SIG-M5 (cell line): ENCODE results near the gene GALC.
"Not testable (repeated sequence)": the region's sequence is repeated elsewhere in the genome, so short reads cannot be mapped to it uniquely, and the experiment has no call there.

Experiments used
- DNase-seq: peaks from one replicate; lab custom pipeline; 2025; lab: John Stamatoyannopoulos, UW

Gene GALC

GRCh38 chr14:87992718-87993628 lies at the start of gene GALC:
GALC (minus strand) TSS chr14:87993182; CDS start chr14:87993164, 18 bp downstream.
- DNase-seq: peak; percentile 44

DNA sequence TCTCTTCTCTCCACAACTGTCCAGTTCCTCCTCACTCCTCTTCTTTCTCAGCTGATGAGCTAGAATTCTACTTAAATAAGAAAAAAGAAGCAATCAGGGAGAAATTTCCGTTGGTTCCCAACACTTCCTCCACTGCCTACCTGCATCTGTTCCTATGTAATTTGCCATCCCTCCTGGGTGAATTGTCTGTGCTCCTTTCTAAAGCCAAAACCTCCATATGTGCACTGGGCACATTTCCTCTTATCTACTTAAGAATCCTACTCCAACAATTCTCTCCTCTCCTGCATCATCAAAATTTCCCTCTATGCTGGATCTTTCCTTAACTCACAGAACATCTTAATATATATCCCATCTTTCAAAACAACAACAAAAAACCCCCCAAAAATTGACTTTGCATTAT lies 47.2 kb upstream of the GALC start:
- DNase-seq: no peak

DNA sequence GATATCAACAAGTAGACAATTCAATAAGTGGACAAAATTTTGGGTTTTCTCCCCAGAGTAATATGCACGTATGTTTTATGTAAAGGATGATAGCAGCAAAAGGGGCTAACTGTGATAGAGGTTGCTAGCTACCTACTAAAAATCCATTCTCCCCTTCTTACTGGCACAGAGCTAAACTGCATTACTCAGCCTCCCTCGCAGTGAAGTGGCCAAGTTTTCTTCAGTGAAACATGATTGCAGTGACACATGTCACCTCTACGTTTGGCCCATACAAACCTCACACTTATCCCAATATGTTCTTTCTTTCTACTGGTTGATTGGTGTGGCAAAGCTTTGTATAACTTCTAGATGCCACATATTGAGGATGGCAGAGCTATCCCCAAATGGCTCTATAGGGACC lies 46.2 kb upstream of the GALC start:
- DNase-seq: no peak

- no peak for DNase-seq
Measured at GRCh38 chr14:88037325-88037724, 44.3 kb upstream of the GALC start.

GRCh38 chr14:88036422-88036821 lies 43.4 kb upstream of the GALC start:
- DNase-seq: no peak

DNA sequence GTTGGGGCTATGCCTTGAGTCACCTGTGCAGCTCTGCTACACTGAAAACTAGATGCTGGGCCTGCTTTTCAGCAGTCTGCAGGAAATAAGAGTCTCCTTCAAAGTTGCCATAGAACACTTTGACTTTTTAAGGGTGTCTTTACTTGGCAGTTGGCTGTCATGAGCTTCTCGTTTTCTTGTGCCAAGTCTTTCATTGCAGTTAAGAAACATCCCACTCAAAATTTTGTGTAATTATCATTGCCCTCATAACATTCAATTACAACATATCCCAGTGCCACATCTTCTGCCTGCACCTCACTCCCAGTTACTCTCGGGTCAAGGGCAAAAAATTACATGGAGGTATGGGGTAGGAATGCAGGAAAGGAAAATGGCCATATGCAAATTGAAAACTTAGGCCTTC lies 41.1 kb upstream of the GALC start:
- DNase-seq: no peak

DNA sequence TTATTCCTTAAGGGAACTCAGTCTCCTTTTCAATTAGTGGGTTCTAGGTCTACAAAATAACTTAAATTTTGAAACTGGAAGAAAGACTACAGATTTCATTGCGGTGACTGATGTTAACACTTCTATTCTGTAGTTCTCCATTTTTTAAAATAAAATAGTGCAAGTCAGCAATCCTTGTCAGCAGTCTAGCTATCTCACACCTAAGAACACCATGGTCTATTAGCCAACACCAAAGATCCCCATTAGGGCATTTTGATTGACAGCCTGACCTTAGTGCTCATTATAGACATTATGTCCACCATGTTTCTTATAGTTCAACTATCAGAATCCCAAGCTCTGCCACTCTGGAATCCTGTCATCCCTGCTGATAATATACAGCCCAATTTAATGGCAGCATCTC lies 39.4 kb upstream of the GALC start:
- no peak for DNase-seq

GRCh38 chr14:88030892-88031291 lies 37.9 kb upstream of the GALC start:
- no peak for DNase-seq

DNA sequence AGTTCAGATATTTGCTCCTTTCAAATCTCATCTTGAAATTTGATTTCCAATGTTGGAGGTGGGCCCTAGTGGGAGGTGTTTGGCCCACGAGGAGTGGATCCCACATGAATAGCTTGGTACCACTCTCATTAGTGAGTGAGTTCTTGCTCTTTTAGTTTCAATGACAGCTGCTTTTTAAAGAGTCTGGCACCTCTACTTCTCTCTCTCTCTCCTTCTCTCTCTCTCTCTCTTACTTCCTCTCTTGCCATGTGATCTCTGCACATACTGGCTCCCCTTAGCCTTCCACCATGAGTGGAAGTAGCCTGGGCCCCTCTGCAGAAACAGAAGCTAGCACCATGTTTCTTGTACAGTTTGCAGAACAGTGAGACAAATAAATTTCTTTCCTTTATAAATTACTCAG lies 37.1 kb upstream of the GALC start:
- no peak for DNase-seq

- no peak for DNase-seq
Measured at GRCh38 chr14:88029500-88029899, 36.5 kb upstream of the GALC start.

DNA sequence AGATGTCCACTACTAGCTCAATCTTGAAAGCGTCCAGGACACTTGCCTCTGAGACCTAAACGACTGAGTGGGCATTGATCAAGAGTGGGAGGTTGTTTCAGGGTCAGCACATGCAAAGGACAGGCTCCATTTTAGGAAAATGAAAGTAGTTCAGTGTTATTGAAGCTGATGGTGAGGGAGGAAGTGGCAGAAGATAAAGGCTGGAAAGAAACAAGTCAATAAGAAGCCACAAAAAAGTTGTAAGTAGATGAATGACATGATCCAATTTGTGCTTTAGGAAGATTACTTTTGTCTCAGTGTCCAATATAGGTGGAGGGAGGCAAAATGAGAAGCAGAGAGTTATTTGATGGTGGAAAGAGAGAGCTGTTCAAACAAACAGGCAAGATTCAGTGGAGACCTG lies 33.9 kb upstream of the GALC start:
- no peak for DNase-seq

- no peak for DNase-seq
Measured at GRCh38 chr14:88025313-88025712, 32.3 kb upstream of the GALC start.

- not testable (repeated sequence) for DNase-seq
Measured at GRCh38 chr14:88024252-88025086, 31.5 kb upstream of the GALC start.

DNA sequence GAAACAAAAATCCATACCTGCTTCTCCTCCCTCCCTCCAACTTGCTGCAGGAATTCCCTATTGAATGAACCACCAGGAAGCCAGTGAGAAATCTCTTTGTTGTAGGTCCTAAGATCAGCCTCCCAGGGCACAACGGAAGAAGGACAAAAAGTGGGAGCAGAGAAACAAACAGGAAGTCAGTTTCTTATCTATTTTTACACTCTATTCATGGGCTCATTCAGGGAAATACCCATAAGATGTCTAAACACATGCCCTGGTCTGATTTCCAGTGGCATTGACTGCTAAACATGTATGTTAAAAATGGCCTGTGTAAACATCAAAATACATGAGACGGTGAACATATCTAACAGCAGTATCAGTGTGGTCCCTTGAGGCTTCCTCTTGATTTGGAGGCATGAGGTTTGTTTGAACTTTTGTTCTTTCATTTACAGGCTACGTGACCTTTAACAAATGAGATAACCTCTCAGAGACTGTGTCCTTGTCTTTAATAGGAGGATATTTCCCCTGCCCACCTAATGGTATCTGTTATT lies 30.7 kb upstream of the GALC start:
- no peak for DNase-seq

GRCh38 chr14:88017535-88017934 lies 24.6 kb upstream of the GALC start:
- no peak for DNase-seq

DNA sequence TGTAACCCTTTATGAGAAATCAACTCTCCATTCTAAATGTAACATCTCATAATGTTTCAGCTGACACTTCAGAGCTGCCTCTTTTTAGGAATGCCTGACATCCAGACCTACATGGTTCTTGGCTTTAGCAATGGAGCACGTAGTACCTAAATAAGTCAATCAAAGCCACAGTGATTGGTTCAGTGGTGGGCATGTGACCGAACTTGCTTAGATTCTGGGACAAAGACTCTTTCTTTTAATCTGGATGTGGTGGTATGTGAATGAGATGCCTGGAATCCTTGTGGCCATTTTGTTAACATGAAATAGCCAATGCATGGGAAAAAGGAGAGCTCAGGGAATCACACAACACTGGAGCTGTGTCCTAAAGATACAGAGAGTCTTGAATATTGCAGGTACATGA lies 23.8 kb upstream of the GALC start:
- DNase-seq: no peak

GRCh38 chr14:88013750-88014349 lies 20.9 kb upstream of the GALC start:
- peak; percentile 5 for DNase-seq

- no peak for DNase-seq
Measured at GRCh38 chr14:88012495-88012894, 19.5 kb upstream of the GALC start.

DNA sequence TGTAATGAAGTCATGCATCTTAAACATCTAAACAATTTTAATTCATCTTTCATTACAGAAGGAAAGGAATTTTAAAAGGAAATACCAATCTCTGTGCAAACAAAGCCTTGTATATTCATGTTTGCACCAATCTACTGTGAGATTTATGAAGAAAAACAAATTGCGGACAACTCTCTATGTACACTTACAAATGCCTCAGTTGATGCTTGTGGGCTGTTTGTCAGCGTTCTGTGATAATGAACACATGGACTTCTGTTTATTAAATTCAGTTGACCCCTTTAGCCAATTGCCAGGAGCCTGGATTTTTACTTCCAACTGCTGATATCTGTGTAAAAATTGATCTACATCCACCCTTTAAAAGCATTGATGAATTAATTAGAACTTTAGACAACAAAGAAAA lies 17.3 kb upstream of the GALC start:
- DNase-seq: no peak

- no peak for DNase-seq
Measured at GRCh38 chr14:88009486-88009885, 16.5 kb upstream of the GALC start.

- DNase-seq: no peak
Measured at GRCh38 chr14:88008039-88008742, 15.2 kb upstream of the GALC start.

GRCh38 chr14:88007608-88008007 lies 14.6 kb upstream of the GALC start:
- no peak for DNase-seq
